Small intestine (tissue), 16 donors: ENCODE measurements around the gene ADRA2A. TPM values are rescaled to one million over a fixed set of nuclear protein-coding genes. Genes with fewer than 3 reads are reported as not detected.

ENCODE experiments used
- DNase-seq, 2 donors: peaks; one replicate each; pipeline versions ENCODE4 v3.0.0 to v3.0.0-alpha.2; 2013
- FAIRE-seq: peaks from 2 replicates; lab custom pipeline; 2012; peaks lifted over from hg19 to GRCh38; lab: Jason Lieb, UNC
- H3K27ac ChIP-seq, 3 donors: one replicate each; pipeline ENCODE4 v1.5.1; 2013; ENCODE audit warnings: low read length in 2 of 3, mild to moderate bottlenecking in 2 of 3, control low read depth in 1 of 3, inconsistent platforms in 1 of 3, low read depth in 1 of 3, moderate library complexity in 1 of 3
- H3K27me3 ChIP-seq, 3 donors: one replicate each; pipeline ENCODE4 v1.6.1; 2013; ENCODE audit warnings: low read length in 3 of 3, inconsistent platforms in 1 of 3; ENCODE audit not compliant: control insufficient read depth in 3 of 3, insufficient read depth in 3 of 3
- H3K36me3 ChIP-seq, 3 donors: one replicate each; pipeline ENCODE4 v1.6.1; 2013; ENCODE audit warnings: low read length in 3 of 3, inconsistent platforms in 1 of 3, low read depth in 1 of 3, mild to moderate bottlenecking in 1 of 3, moderate library complexity in 1 of 3; ENCODE audit not compliant: control insufficient read depth in 3 of 3, insufficient read depth in 2 of 3
- H3K4me1 ChIP-seq, 3 donors: one replicate each; pipeline ENCODE4 v1.6.1; 2013; ENCODE audit warnings: low read length in 2 of 3, inconsistent platforms in 1 of 3, low read depth in 1 of 3, mild to moderate bottlenecking in 1 of 3, moderate library complexity in 1 of 3; ENCODE audit not compliant: control insufficient read depth in 3 of 3, insufficient read depth in 2 of 3
- H3K4me3 ChIP-seq, 3 donors: one replicate each; pipeline ENCODE4 v1.5.1; 2013; ENCODE audit warnings: low read length in 3 of 3, control low read depth in 1 of 3, inconsistent platforms in 1 of 3, low read depth in 1 of 3, mild to moderate bottlenecking in 1 of 3, moderate library complexity in 1 of 3
- H3K9me3 ChIP-seq, 2 donors: one replicate each; pipeline ENCODE4 v1.6.1; 2013; ENCODE audit warnings: low read depth in 1 of 2, low read length in 1 of 2; ENCODE audit not compliant: control insufficient read depth in 2 of 2, insufficient read depth in 1 of 2
- WGBS, 3 donors: extraction: QIAGEN DNeasy Blood & Tissue Kit; methylation state at CpG; one replicate each; pipeline ENCODE4 v1.1.7; 2013; 5-methylcytosine and 5-hydroxymethylcytosine counted together
- long read RNA-seq, 10 donors: transcript quantifications; one replicate each; lab custom pipeline, GENCODE V29; 2026
- polyA plus RNA-seq, 4 donors: library from polyadenylated mRNA; stranded (reverse) in 3 of 4; unstranded in 1 of 4; fragments of 200-250 nt in 3 of 4; fragments of 120-200 nt in 1 of 4; gene quantifications; one replicate each; pipeline versions ENCODE4 v1.2.1 to v1.2.3, GENCODE V29; 2013
- donor health status: healthy with polysubstance abuse.
- donor health status: control.
- donor health status: control.
- donor health status: Bipolar disorder and iron deficiency.
- donor health status: healthy.

Gene ADRA2A
- 10 to 100 TPM in 2 of 4 donors, 1 to 10 TPM in 2; 1.1 to 19.3 (median 6.6) TPM for polyA plus RNA-seq
- long read RNA-seq, donor 1, transcript ADRA2A-201 (1 exons, 3,745 nt) = major isoform, 9 of 9 reads
- long read RNA-seq, donor 1, partial matches to known transcripts = 0 of 9 reads
- long read RNA-seq, donor 1, other reads (novel, unspliced or antisense) = 0 of 9 reads
- long read RNA-seq, donor 2, partial matches to known transcripts = 0 of 2 reads
- long read RNA-seq, donor 2, other reads (novel, unspliced or antisense) = 0 of 2 reads
- long read RNA-seq, donor 3, transcript ADRA2A-201 (1 exons, 3,745 nt) = major isoform, 9 of 9 reads
- long read RNA-seq, donor 3, partial matches to known transcripts = 0 of 9 reads
- long read RNA-seq, donor 3, other reads (novel, unspliced or antisense) = 0 of 9 reads
- long read RNA-seq, donor 4 = 0 reads
- long read RNA-seq, donor 5, partial matches to known transcripts = 0 of 2 reads
- long read RNA-seq, donor 5, other reads (novel, unspliced or antisense) = 0 of 2 reads
- long read RNA-seq, donor 6, transcript ADRA2A-201 (1 exons, 3,745 nt) = major isoform, 6 of 6 reads
- long read RNA-seq, donor 6, partial matches to known transcripts = 0 of 6 reads
- long read RNA-seq, donor 6, other reads (novel, unspliced or antisense) = 0 of 6 reads
- long read RNA-seq, donor 7 = 0 reads
- long read RNA-seq, donor 8, partial matches to known transcripts = 0 of 1 reads
- long read RNA-seq, donor 8, other reads (novel, unspliced or antisense) = 0 of 1 reads
- long read RNA-seq, donor 9, partial matches to known transcripts = 0 of 4 reads
- long read RNA-seq, donor 9, other reads (novel, unspliced or antisense) = 0 of 4 reads
- long read RNA-seq, donor 10, transcript ADRA2A-201 (1 exons, 3,745 nt) = major isoform, 18 of 18 reads
- long read RNA-seq, donor 10, partial matches to known transcripts = 0 of 18 reads
- long read RNA-seq, donor 10, other reads (novel, unspliced or antisense) = 0 of 18 reads

DNA sequence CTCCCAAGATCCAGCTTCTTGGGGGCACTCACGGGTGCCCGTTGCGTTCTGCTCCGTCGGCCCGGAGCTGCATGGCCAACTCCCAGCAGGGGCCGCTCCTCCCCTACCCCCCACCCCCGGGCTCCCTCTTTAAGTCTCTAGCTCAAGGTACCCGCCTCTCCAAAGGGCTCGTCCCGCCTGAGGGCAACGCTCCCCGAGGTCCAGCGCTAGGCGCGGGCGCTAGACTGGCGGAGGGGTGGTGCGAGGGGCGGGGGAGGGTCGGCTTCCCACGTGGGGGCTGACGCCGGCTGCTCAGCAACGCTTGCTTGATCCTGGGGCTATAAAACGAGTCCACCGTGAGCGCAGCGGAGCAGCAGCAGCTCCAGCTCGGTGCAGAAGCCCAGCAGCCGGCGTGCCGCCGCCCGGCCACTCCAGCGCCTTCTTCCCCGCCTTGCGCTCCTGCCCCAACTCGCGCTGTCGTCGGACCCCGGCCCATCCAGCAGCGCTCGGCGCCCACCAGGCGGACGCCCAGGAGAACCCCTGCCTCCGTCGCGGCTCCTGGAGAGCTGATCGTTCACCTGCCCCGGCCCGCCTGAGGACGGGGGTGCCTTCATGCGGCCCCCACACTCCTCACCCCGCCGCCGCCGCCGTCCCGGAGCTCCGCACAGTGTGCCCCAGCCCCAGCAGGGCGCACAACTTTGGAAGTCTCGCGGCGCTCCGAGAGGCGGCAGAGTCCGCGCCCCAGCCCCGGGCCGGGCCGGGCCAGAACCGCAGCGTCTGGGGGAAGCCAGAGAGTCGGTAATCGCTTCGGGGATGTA lies at the start of gene ADRA2A:
TSS of gene ADRA2A (plus strand) at position 348 of the 797 bp plus-strand sequence. CDS start 968 bp downstream, outside the sequence.
- no peaks in the 10 kb centered on the region for H3K9me3 ChIP-seq
- DNase-seq (peak in 1 of 2 donors; percentile 89), FAIRE-seq (no peak)
- peaks cover 0 to 4% (median 0%) of the 10 kb centered on the region in 3 donors for H3K36me3 ChIP-seq
- H3K27ac ChIP-seq = peak within 1 kb of the TSS; percentile 48 to 87 (median 65)
- H3K4me3 ChIP-seq = peak within 1 kb of the TSS; percentile 43 to 75 (median 47)
- H3K27me3 ChIP-seq = peaks cover 0 to 48% (median 11%) of the 10 kb centered on the region in 3 donors
- 1% methylated on average over 63 to 79 of the region's 79 CpGs for WGBS, 3 donors
- peaks cover 0 to 20% (median 2%) of the 10 kb centered on the region in 3 donors for H3K4me1 ChIP-seq

DNA sequence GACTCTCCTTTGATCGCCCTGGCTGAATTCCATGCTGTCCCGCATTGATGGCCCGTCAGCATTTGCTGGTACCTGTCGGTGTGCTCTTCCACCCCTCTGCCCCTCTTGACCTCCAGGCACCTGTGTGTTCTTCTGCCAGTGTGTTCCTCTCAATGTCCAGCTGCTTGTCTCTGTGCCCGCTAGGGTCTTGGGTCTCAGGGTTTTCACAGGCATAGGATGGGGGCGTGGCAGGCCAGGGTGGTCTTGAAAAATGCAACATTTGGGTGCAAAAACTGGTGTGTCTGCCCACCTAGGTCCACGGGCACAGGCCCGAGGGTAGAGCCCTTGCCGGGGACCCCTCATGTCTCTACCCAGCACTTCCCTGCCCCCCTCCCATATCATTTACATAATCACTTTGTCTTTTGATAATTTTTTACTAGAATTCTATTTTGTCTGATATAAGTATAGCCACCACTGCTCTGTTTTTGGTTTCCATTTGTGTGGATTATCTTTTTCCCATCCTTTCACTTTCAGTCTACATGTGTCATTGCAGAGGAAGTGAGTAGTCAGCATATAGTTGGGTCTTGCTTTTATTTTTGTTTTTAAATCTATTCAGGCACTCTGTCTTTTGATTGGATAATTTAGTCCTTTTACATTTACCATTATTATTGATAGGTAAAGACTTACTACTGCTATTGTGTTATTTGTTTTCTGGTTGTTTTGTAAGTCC lies 46.6 kb upstream of the ADRA2A start:
- Histone ChIP-seq H3K27ac (no peak overlapping the region), H3K4me1 (no peaks in the 10 kb centered on the region), H3K36me3 (no peaks in the 10 kb centered on the region), H3K4me3 (no peak overlapping the region), H3K27me3 (no peaks in the 10 kb centered on the region), H3K9me3 (peaks cover 0 to 22% of the 10 kb centered on the region in 2 donors)
- 95 to 98% (median 97%) methylated on average over 9 of the region's 9 CpGs for WGBS, 3 donors
- DNase-seq (peak in 1 of 2 donors; percentile 8), FAIRE-seq (peak; percentile 51)

DNA sequence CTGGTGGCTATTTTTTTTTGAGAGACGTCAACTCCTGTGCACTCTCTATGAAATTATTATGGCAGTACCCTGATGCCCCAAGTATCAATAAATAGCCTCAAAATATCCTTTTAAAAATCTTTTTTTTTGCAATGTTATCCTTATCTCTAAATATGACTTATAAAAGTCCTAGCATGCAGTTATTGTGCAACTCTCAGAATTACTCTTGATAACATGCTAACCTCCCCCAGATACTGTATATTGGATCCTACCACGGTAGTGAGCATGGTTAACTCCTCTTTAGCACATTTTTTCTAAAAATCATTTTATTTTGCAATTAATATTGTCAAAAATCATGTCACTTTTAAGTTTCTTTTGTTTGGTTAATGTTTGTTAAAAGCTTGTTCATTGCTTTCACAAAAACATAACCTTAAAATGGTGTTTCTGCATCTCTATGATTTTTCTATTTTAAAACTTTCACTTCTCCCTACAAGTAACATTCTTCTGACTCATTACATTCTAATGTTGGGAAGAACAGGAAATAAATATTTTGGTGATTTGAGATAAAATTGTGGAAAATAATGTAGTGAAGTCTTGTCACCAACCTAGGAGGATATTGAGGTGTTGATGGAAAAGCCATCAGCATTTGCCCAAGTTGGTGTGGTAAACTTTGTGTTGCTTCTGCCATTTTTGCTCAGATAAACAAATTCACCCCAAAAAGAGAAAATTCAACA lies 42.1 kb upstream of the ADRA2A start:
- Histone ChIP-seq H3K4me3 (no peak overlapping the region), H3K27me3 (no peaks in the 10 kb centered on the region), H3K36me3 (no peaks in the 10 kb centered on the region), H3K4me1 (no peaks in the 10 kb centered on the region), H3K27ac (no peak overlapping the region), H3K9me3 (peaks cover 0 to 27% of the 10 kb centered on the region in 2 donors)
- 70 to 92% (median 73%) methylated on average over 2 of the region's 2 CpGs for WGBS, 3 donors
- DNase-seq = no peak
- FAIRE-seq = no peak

DNA sequence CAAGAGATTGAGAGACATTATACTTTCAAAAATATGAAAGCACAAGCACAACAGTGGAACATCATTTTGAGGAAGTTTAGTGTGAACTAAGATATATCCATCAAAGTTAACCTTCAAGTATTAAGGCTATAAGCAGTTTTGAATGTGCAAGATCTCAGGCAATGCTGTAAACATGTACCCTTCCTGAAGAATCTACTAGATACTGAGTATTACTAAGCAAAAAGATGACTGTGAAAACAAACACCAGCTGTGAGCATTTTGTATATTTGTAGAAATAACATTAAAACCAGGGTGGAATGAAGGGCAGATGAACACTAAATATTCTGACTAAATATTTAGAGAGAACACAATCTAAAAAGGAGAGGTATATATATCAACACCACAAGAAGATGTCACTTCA lies 41.3 kb upstream of the ADRA2A start:
- no peak overlapping the region for H3K4me3 ChIP-seq

DNA sequence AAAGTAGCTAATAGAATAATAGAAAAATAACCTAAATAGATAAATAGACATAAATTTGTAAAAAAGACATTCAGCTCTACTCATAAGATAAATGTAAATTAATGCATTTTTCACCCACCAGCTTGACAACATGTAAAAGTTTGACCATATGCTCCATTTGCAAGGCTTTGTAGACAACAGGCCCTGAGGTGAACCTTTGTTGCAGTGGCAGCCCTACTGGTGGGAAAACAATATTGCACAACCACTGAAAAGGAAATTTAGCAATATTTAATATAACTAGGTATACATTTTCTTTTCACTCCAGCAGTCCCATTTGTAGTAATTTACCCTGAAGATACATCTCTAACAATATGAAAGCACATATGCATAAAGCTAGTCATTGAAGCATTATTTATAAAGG lies 39.0 kb upstream of the ADRA2A start:
- FAIRE-seq = no peak
- no peaks in the 10 kb centered on the region for H3K4me1 ChIP-seq
- H3K27ac ChIP-seq = no peak overlapping the region
- no peaks in the 10 kb centered on the region for H3K36me3 ChIP-seq
- H3K9me3 ChIP-seq = peaks cover 0 to 22% of the 10 kb centered on the region in 2 donors
- no peak for DNase-seq
- H3K27me3 ChIP-seq = no peaks in the 10 kb centered on the region
- no peak overlapping the region for H3K4me3 ChIP-seq

More for the DNA sequence above, 41.3 kb upstream of the ADRA2A start:
- DNase-seq (no peak), FAIRE-seq (no peak)
- Histone ChIP-seq H3K4me1 (no peaks in the 10 kb centered on the region), H3K36me3 (no peaks in the 10 kb centered on the region), H3K27me3 (no peaks in the 10 kb centered on the region), H3K27ac (no peak overlapping the region), H3K9me3 (peaks cover 0 to 31% of the 10 kb centered on the region in 2 donors)

DNA sequence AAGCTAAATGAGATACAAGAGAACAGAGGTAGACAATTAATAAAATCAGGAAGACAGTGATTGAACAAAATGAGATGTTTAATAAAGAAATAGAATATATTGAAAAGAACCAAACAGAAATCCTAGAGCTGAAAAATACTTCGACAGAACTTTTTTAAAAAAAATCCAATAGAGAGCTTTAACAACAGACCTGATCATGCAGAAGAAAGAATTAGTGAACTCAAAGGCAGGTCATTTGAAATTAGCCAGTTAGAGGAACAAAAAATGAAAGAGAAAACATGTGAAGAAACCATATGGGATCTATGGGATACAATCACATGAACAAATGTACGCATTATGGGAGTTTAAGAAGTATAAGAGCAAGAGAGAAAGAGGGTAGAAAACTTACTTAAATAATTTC lies 37.3 kb upstream of the ADRA2A start:
- H3K4me1 ChIP-seq = no peaks in the 10 kb centered on the region
- FAIRE-seq (no peak), DNase-seq (no peak)
- WGBS, 3 donors = 87 to 92% (median 90%) methylated on average over 2 of the region's 2 CpGs
- no peak overlapping the region for H3K27ac ChIP-seq
- peaks cover 0 to 21% of the 10 kb centered on the region in 2 donors for H3K9me3 ChIP-seq
- no peak overlapping the region for H3K4me3 ChIP-seq
- no peaks in the 10 kb centered on the region for H3K36me3 ChIP-seq
- no peaks in the 10 kb centered on the region for H3K27me3 ChIP-seq

DNA sequence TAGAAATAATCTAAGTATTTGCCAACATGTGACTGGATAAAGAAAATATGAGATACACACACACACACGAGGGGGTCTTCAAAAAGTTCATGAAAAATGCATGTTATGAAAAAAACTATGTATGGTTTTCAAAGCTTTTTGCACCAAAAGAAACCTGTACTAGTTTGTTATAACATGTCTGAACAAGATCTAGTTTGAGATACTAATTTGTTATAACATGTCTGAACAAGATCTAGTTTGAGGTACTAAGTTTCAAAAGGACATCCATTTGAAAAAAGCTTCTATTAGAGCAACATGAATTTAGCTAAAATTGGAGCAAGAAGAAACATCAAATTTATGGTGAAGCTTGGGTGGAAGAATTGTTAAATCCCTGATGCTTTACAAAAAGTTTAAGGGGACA lies 19.8 kb upstream of the ADRA2A start:
- FAIRE-seq (no peak), DNase-seq (no peak)
- Histone ChIP-seq H3K27ac (no peak overlapping the region), H3K36me3 (no peaks in the 10 kb centered on the region), H3K27me3 (peaks cover 0 to 7% (median 0%) of the 10 kb centered on the region in 3 donors), H3K4me1 (no peaks in the 10 kb centered on the region), H3K9me3 (peaks cover 0 to 11% of the 10 kb centered on the region in 2 donors), H3K4me3 (no peak overlapping the region)
- WGBS, 3 donors = 33 to 63% (median 42%) methylated on average over 1 of the region's 1 CpG
